ENCODE measurements around the gene DCC. TPM values are rescaled to one million over a fixed set of nuclear protein-coding genes. Genes with fewer than 3 reads are reported as not detected.

Gene DCC
- total and polyA plus RNA-seq, 12 donors: under 0.01 to 0.89 (median 0.09) TPM; not detected in 8

GRCh38 chr18:53305461-53305860, 965.5 kb downstream of the DCC start:
- DNase-seq (no peak), ATAC-seq (no peak)
- H3K27ac ChIP-seq: no peak overlapping the region
- H3K4me3 ChIP-seq: no peak overlapping the region
- no peak for TF ChIP-seq CTCF (IDR thresholded peaks at IDR 0.05)
- no peaks in the 10 kb centered on the region for H3K27me3 ChIP-seq
- no peaks in the 10 kb centered on the region for H3K4me1 ChIP-seq
- H3K36me3 ChIP-seq: no peaks in the 10 kb centered on the region
- intact Hi-C loops (cut with DNase I): no loop called here
- peaks cover 0 to 12% (median 0%) of the 10 kb centered on the region in 11 donors for H3K9me3 ChIP-seq
- WGBS, 2 donors: 86 to 92% methylated on average over 6 of the region's 6 CpGs

GRCh38 chr18:53319628-53320027, 979.6 kb downstream of the DCC start:
- peaks cover 0 to 26% (median 0%) of the 10 kb centered on the region in 11 donors for H3K9me3 ChIP-seq
- no peak for ATAC-seq
- H3K27me3 ChIP-seq: no peaks in the 10 kb centered on the region
- H3K27ac ChIP-seq: no peak overlapping the region
- H3K4me1 ChIP-seq: no peaks in the 10 kb centered on the region
- no peaks in the 10 kb centered on the region for H3K36me3 ChIP-seq
- TF ChIP-seq CTCF (IDR thresholded peaks at IDR 0.05): no peak
- intact Hi-C loops (cut with DNase I): no loop called here
- WGBS, 2 donors: 91 to 92% methylated on average over 2 of the region's 2 CpGs
- no peak overlapping the region for H3K4me3 ChIP-seq
- no peak for DNase-seq

- no peak for ATAC-seq
Observed at GRCh38 chr18:53322163-53322562, 982.2 kb downstream of the DCC start.

GRCh38 chr18:53324353-53324752, 984.4 kb downstream of the DCC start:
- intact Hi-C loops (cut with DNase I): no loop called here
- no peak for DNase-seq
- WGBS, 2 donors: 76 to 83% methylated on average over 1 of the region's 1 CpG
- Histone ChIP-seq H3K36me3 (no peaks in the 10 kb centered on the region), H3K27me3 (no peaks in the 10 kb centered on the region), H3K4me3 (no peak overlapping the region), H3K27ac (no peak overlapping the region), H3K4me1 (no peaks in the 10 kb centered on the region), H3K9me3 (peaks cover 0 to 4% (median 0%) of the 10 kb centered on the region in 11 donors)
- no peak for ATAC-seq
- TF ChIP-seq CTCF (IDR thresholded peaks at IDR 0.05): no peak

More at GRCh38 chr18:53322163-53322562, 982.2 kb downstream of the DCC start:
- intact Hi-C loops (cut with DNase I): no loop called here
- Histone ChIP-seq H3K36me3 (no peaks in the 10 kb centered on the region), H3K4me1 (no peaks in the 10 kb centered on the region), H3K27ac (no peak overlapping the region), H3K27me3 (no peaks in the 10 kb centered on the region), H3K4me3 (no peak overlapping the region), H3K9me3 (peaks cover 0 to 17% (median 0%) of the 10 kb centered on the region in 11 donors)
- 58 to 77% methylated on average over 1 of the region's 1 CpG for WGBS, 2 donors
- no peak for DNase-seq
- TF ChIP-seq CTCF (IDR thresholded peaks at IDR 0.05): no peak
